GM12891 (cell line): ENCODE results near the gene DZIP1L.

Source experiments
- POLR2A ChIP-seq: IDR thresholded peaks from 2 replicates; pipeline ENCODE4 v1.6.1; 2011; ENCODE audit warnings: low read depth, low read length, control low read depth
- POLR2AphosphoS5 ChIP-seq: IDR thresholded peaks from 2 replicates; pipeline ENCODE4 v1.6.1; 2011; ENCODE audit warnings: low read depth, low read length, control low read depth
- POU2F2 ChIP-seq: IDR thresholded peaks from 2 replicates; pipeline ENCODE4 v1.6.1; 2011; ENCODE audit warnings: low read depth, mild to moderate bottlenecking, control low read depth, low read length, moderate library complexity
- SPI1 ChIP-seq: IDR thresholded peaks from 2 replicates; pipeline ENCODE4 v1.6.1; 2011; ENCODE audit warnings: low read depth, low read length, control low read depth
- TAF1 ChIP-seq: IDR thresholded peaks from 2 replicates; pipeline ENCODE4 v1.6.1; 2011; ENCODE audit warnings: low read depth, low read length, control low read depth

DNA sequence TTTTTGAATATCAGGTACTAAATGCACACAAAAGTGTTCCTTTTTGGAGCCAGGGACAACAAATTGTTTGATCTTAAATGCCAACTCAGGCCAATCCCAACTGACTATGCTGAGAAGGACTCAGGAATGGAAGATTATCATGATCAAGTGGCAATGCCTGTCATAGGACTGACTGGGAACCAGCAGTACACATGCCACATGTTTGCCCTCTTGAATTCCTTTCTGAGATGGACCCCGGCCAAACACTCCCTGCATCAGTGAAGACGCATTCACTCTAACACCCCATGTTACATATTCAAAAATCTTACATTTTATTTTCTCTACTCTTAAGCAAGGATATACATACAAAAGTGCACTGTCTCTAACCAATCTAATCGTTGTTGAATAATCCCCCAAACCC, 69.3 kb downstream of the DZIP1L start:
- TF ChIP-seq POLR2AphosphoS5 (no peak), POLR2A (no peak), SPI1 (no peak), TAF1 (no peak), POU2F2 (no peak)
